ENCODE measurements around the gene SUPT20H. TPM values are rescaled to one million over a fixed set of nuclear protein-coding genes. Genes with fewer than 3 reads are reported as not detected.

Gene SUPT20H
- total and polyA plus RNA-seq, 2 experiments from 2014 or later = 68.7 to 98.2 TPM

GRCh38 chr13:37094840-37095239, 35.4 kb upstream of the SUPT20H start (continued):
- TF ChIP-seq REST (IDR thresholded peaks at IDR 0.05; ENCODE audit: unreplicated experiment) = no peak
- TF ChIP-seq ETS1 (IDR thresholded peaks at IDR 0.05) = no peak
- TF ChIP-seq POLR2AphosphoS5 (IDR thresholded peaks at IDR 0.05; ENCODE audit: low read depth) = no peak
- no peak for TF ChIP-seq STAT1 (IDR thresholded peaks at IDR 0.05; ENCODE audit: unreplicated experiment)
- no peak for TF ChIP-seq CREB1 (CRISPR knock-in tag; IDR thresholded peaks at IDR 0.05; ENCODE audit: low read depth)

DNA sequence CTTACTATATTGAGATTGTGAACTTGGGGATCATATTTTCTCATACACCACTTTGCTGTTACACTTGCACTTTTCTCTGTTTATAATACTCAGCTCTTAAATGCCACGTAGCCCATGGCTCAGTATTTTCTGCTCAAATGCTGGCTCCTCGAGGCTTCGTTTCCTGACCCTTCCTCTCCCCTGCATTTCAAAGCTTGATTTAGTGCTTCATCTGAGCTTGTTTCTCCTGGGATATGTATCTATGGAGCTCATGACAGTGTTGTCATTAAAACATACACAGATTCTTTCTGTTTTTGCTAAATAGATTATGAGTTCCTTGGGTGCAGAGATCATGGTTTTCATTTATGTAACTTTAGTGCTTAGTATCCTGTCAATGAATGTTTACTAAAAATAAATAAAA, 34.6 kb upstream of the SUPT20H start:
- no peaks in the 10 kb centered on the region for H3K4me1 Mint-ChIP-seq
- Histone ChIP-seq H2AFZ (no peak overlapping the region), H3K4me3 (no peak overlapping the region), H4K20me1 (replicated peaks; ENCODE audit: insufficient read depth) (no peaks in the 10 kb centered on the region), H3K4me1 (ENCODE audit: insufficient read depth) (no peaks in the 10 kb centered on the region), H3K9me2 (ENCODE audit: insufficient read depth) (no peaks in the 10 kb centered on the region), H3K27me3 (ENCODE audit: insufficient read depth) (no peaks in the 10 kb centered on the region), H3F3A (replicated peaks; ENCODE audit: low read depth) (no peaks in the 10 kb centered on the region), H3K36me3 (ENCODE audit: insufficient read depth) (no peaks in the 10 kb centered on the region), H3K4me2 (no peak overlapping the region), H3K27ac (ENCODE audit: low read depth) (no peak overlapping the region), H3K79me2 (replicated peaks; ENCODE audit: insufficient read depth) (no peaks in the 10 kb centered on the region)
- DNase-seq (ENCODE audit: low spot score) (no peak), ATAC-seq (no peak)
- H3K4me3 Mint-ChIP-seq = no peak overlapping the region
- TF ChIP-seq CREB1 (CRISPR knock-in tag; IDR thresholded peaks at IDR 0.05; ENCODE audit: low read depth) (no peak), CTCF (conservative IDR thresholded peaks at IDR 0.05; ENCODE audit: low read depth in 2 of 2) (no peak), STAT1 (IDR thresholded peaks at IDR 0.05; ENCODE audit: unreplicated experiment) (no peak), EZH2 (IDR thresholded peaks at IDR 0.05; ENCODE audit: low read depth, unreplicated experiment) (no peak), EZH2phosphoT487 (IDR thresholded peaks at IDR 0.05; ENCODE audit: unreplicated experiment) (no peak), ETS1 (IDR thresholded peaks at IDR 0.05) (no peak), REST (IDR thresholded peaks at IDR 0.05; ENCODE audit: unreplicated experiment) (no peak), ZNF331 (CRISPR knock-in tag; IDR thresholded peaks at IDR 0.05; ENCODE audit: low read depth) (no peak)
- H3K27me3 Mint-ChIP-seq (ENCODE audit: insufficient read depth, low read depth, poor library complexity) = peaks cover 2% of the 10 kb centered on the region
- no peak overlapping the region for H3K27ac Mint-ChIP-seq
- no peaks in the 10 kb centered on the region for H3K9me3 Mint-ChIP-seq
- no peaks in the 10 kb centered on the region for H3K36me3 Mint-ChIP-seq (ENCODE audit: low read depth)
